K562 (cell line): ENCODE measurements around the gene KXD1. TPM values are rescaled to one million over a fixed set of nuclear protein-coding genes. Genes with fewer than 3 reads are reported as not detected.
A peak's percentile ranks its signal among the peaks of the same experiment; 100 is the strongest.

Experiments
- ADNP ChIP-seq: fragments of 200-800 bp; sonication (Bioruptor generic); IDR thresholded peaks from 2 replicates; pipeline ENCODE4 v1.6.1; 2016; ENCODE audit warnings: missing genetic modification characterization, missing compliant biosample characterization
- BRF1 ChIP-seq: IDR thresholded peaks from 3 replicates; pipeline ENCODE4 v1.6.1; 2011; ENCODE audit warnings: borderline replicate concordance, mild to moderate bottlenecking; ENCODE audit not compliant: insufficient read length; ENCODE audit errors: extremely low read depth
- HNRNPL ChIP-seq: fragments of 200-400 bp; formaldehyde crosslinking; IDR thresholded peaks from 2 replicates; pipeline ENCODE4 v1.6.1; 2017; ENCODE audit warnings: low read depth, mild to moderate bottlenecking, low read length
- HNRNPUL1 ChIP-seq: fragments of 200-400 bp; formaldehyde crosslinking; IDR thresholded peaks from 2 replicates; pipeline ENCODE4 v1.6.1; 2017; ENCODE audit warnings: low read length
- MYNN ChIP-seq, 2 experiments: sonication (generic); formaldehyde crosslinking in 1 of 2; IDR thresholded peaks; 2 replicates each; pipeline versions ENCODE4 v1.5.0 to v1.6.1; 2016 to 2020; ENCODE audit warnings: antibody characterized with exemption in 1 of 2, missing genetic modification reagents in 1 of 2
- NCOA6 ChIP-seq: fragments of 450-650 bp; IDR thresholded peaks from 2 replicates; pipeline ENCODE4 v1.6.1; 2017; ENCODE audit warnings: mild to moderate bottlenecking
- NFIC ChIP-seq: fragments of 450-650 bp; IDR thresholded peaks from 2 replicates; pipeline ENCODE4 v1.6.1; 2017; ENCODE audit warnings: mild to moderate bottlenecking, inconsistent platforms
- SMARCC2 ChIP-seq: fragments of 450-650 bp; IDR thresholded peaks from 2 replicates; pipeline ENCODE4 v1.6.1; 2017; ENCODE audit warnings: antibody characterized with exemption, moderate library complexity, mild to moderate bottlenecking, low read depth
- SRF ChIP-seq, 2 experiments: fragments of 250-450, 450-650 bp in 1 of 2; sonication (Bioruptor Pico) in 1 of 2; sonication (generic) in 1 of 2; formaldehyde crosslinking; IDR thresholded peaks; 2 replicates each; pipeline versions ENCODE4 v1.5.0 to v1.5.1; 2020 to 2022; ENCODE audit warnings: mild to moderate bottlenecking in 1 of 2, missing genetic modification reagents in 1 of 2
- TCF7L2 ChIP-seq: fragments of 150-350 bp; IDR thresholded peaks from 2 replicates; pipeline ENCODE4 v1.6.1; 2016; ENCODE audit warnings: low read depth, mild to moderate bottlenecking, low read length, moderate library complexity
- YY1 ChIP-seq, 3 experiments: IDR thresholded peaks; 2 replicates each; pipeline ENCODE4 v1.6.1; 2011; ENCODE audit warnings: low read length in 2 of 3, mild to moderate bottlenecking in 2 of 3, moderate library complexity in 2 of 3, borderline replicate concordance in 1 of 3, control low read depth in 1 of 3, low read depth in 1 of 3; ENCODE audit not compliant: insufficient read depth in 3 of 3, insufficient replicate concordance in 2 of 3, control insufficient read depth in 1 of 3, insufficient read length in 1 of 3; ENCODE audit errors: extremely low read depth in 1 of 3
- ZBTB7A ChIP-seq: IDR thresholded peaks from 2 replicates; pipeline ENCODE4 v1.6.1; 2011; ENCODE audit warnings: low read depth, mild to moderate bottlenecking, low read length, moderate library complexity, borderline replicate concordance; ENCODE audit not compliant: control insufficient read depth
- ZNF134 ChIP-seq: fragments of 250-450 bp; sonication (Bioruptor Pico); conservative IDR thresholded peaks from 2 replicates; pipeline ENCODE4 v1.4.0; 2020
- ZNF3 ChIP-seq: fragments of 250-450 bp; sonication (Bioruptor Pico); IDR thresholded peaks from 2 replicates; pipeline ENCODE4 v1.5.0; 2021; ENCODE audit warnings: mild to moderate bottlenecking, moderate library complexity
- ZNF551 ChIP-seq: fragments of 250-450 bp; sonication (Bioruptor Pico); IDR thresholded peaks from 2 replicates; pipeline ENCODE4 v1.5.0; 2021; ENCODE audit warnings: mild to moderate bottlenecking, moderate library complexity
- ZNF696 ChIP-seq: fragments of 250-450 bp; sonication (Bioruptor Pico); conservative IDR thresholded peaks from 2 replicates; pipeline ENCODE4 v1.4.0; 2020; ENCODE audit warnings: mild to moderate bottlenecking, moderate library complexity
- ZNF766 ChIP-seq: fragments of 200-800 bp; sonication (Bioruptor generic); conservative IDR thresholded peaks from 2 replicates; pipeline ENCODE4 v1.6.1; 2016; ENCODE audit warnings: missing genetic modification characterization, missing compliant biosample characterization
- ZNF780A ChIP-seq: fragments of 250-450 bp; sonication (Bioruptor Pico); IDR thresholded peaks from 2 replicates; pipeline ENCODE4 v1.5.0; 2021; ENCODE audit warnings: mild to moderate bottlenecking
- ZNF830 ChIP-seq: fragments of 250-450 bp; sonication (Bioruptor Pico); IDR thresholded peaks from 2 replicates; pipeline ENCODE4 v1.5.0; 2021; ENCODE audit warnings: mild to moderate bottlenecking
- polyA plus RNA-seq, 8 experiments: library from polyadenylated mRNA; depleted of rRNA in 4 of 8; stranded (reverse) in 5 of 8; unstranded in 3 of 8; fragments of >200 nt; fragmentation: Nextera tagmentation in 2 of 8; fragmentation: Illumina TruSeq in 1 of 8; extraction: Ambion mirVana in 2 of 8; extraction: Trizol in 1 of 8; gene quantifications; 2 replicates each; pipeline versions ENCODE4 v1.2.1 to v1.2.3, GENCODE V29; 2011 to 2014; ENCODE audit warnings: inconsistent platforms in 1 of 8, missing spikeins in 1 of 8
- total RNA-seq, 7 experiments: library from RNA; depleted of rRNA in 6 of 7; stranded (reverse); fragments of >200 nt in 6 of 7; fragmentation: Illumina TruSeq in 2 of 7; extraction: Trizol in 2 of 7; gene quantifications; 2 replicates each; pipeline versions ENCODE4 v1.2.1 to v1.2.3, GENCODE V29; 2011 to 2021; ENCODE audit warnings: low replicate concordance in 1 of 7
- TF ChIP-seq, protein P1 (sequence below): fragments of 250-450 bp; sonication (Bioruptor Pico); IDR thresholded peaks from 2 replicates; pipeline ENCODE4 v1.4.0; 2020
- TF ChIP-seq, protein P2 (sequence below): fragments of 250-450 bp; sonication (Bioruptor Pico); IDR thresholded peaks from 2 replicates; pipeline ENCODE4 v1.8.0; 2022; ENCODE audit warnings: inconsistent platforms, mild to moderate bottlenecking, moderate library complexity, borderline replicate concordance

The KXD1 gene
- total and polyA plus RNA-seq, 9 of the 15 experiments (the other 6 are each of a cell fraction or from before 2014, with no cell fraction given): 21.9 to 210 (median 118) TPM

DNA sequence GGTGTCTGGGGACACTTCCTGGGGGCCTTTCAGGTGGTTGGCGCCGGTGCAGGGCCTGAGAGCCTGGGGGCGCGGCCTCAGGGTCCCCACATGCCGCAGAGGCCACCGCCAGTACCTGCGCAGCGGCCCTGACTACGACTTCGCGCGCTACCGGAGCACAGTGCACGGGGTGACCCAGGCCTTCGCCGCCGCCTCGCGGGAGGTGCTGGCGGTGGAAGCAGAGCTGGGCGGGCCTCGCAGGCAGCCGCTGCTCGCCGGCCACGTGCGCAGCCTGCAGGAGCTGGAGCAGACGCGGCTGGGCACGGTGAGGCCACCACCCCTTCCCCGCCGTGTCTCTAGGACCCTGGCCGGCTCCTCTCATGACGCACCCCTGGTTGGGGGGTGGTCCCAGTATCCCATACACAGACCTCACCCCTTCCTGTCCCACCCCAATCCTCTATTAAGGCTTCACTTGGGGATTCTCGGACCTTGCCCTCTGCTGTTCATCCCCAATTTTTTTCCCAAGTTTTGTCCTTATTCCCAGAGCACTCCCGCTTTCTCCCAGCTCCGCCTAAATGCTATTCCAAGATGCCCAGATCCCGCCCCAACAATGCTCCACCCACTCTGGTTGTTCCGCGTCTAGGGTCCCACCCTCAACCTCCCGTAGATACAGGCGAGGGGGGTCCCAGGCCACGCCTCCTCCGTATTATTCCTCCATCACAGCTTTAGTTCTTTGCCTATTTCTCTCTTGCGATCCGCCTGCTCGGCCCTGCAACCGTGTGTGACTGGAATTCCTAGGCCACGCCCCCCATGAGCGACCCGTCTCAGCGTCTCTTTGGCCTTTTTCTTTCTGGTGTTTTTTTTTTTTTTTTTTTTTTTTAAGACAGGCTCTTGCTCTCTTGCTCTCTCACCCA lies 32.0 kb downstream of the KXD1 start (continued):
- TF ChIP-seq NCOA6 (no peak), ZBTB7A (peak; percentile 16), SMARCC2 (no peak), NFIC (peak; percentile 8), SRF (CRISPR knock-in tag; IDR thresholded peaks at IDR 0.05) (peak in 1 of 2 experiments; percentile 79; a peak in 1 of 4 replicates), ZNF830 (no peak), ZNF551 (CRISPR knock-in tag) (no peak), HNRNPL (no peak), TCF7L2 (no peak), ZNF696 (CRISPR knock-in tag) (no peak), ZNF134 (CRISPR knock-in tag) (no peak), ZNF780A (CRISPR knock-in tag) (no peak), MYNN (IDR thresholded peaks at IDR 0.05) (no peak), MYNN (CRISPR knock-in tag; IDR thresholded peaks at IDR 0.05) (no peak), ZNF3 (CRISPR knock-in tag) (no peak), ZNF766 (no peak), BRF1 (no peak), YY1 (IDR thresholded peaks at IDR 0.05; ENCODE audit: borderline replicate concordance in 1 of 3, control insufficient read depth in 1 of 3, extremely low read depth in 1 of 3, insufficient read depth in 3 of 3, insufficient read length in 1 of 3, insufficient replicate concordance in 2 of 3, low read depth in 1 of 3, low read length in 2 of 3) (peak in 2 of 3 experiments; percentile 60 to 65), ADNP (tag) (no peak), HNRNPUL1 (no peak)
- TF ChIP-seq, protein P1, sequence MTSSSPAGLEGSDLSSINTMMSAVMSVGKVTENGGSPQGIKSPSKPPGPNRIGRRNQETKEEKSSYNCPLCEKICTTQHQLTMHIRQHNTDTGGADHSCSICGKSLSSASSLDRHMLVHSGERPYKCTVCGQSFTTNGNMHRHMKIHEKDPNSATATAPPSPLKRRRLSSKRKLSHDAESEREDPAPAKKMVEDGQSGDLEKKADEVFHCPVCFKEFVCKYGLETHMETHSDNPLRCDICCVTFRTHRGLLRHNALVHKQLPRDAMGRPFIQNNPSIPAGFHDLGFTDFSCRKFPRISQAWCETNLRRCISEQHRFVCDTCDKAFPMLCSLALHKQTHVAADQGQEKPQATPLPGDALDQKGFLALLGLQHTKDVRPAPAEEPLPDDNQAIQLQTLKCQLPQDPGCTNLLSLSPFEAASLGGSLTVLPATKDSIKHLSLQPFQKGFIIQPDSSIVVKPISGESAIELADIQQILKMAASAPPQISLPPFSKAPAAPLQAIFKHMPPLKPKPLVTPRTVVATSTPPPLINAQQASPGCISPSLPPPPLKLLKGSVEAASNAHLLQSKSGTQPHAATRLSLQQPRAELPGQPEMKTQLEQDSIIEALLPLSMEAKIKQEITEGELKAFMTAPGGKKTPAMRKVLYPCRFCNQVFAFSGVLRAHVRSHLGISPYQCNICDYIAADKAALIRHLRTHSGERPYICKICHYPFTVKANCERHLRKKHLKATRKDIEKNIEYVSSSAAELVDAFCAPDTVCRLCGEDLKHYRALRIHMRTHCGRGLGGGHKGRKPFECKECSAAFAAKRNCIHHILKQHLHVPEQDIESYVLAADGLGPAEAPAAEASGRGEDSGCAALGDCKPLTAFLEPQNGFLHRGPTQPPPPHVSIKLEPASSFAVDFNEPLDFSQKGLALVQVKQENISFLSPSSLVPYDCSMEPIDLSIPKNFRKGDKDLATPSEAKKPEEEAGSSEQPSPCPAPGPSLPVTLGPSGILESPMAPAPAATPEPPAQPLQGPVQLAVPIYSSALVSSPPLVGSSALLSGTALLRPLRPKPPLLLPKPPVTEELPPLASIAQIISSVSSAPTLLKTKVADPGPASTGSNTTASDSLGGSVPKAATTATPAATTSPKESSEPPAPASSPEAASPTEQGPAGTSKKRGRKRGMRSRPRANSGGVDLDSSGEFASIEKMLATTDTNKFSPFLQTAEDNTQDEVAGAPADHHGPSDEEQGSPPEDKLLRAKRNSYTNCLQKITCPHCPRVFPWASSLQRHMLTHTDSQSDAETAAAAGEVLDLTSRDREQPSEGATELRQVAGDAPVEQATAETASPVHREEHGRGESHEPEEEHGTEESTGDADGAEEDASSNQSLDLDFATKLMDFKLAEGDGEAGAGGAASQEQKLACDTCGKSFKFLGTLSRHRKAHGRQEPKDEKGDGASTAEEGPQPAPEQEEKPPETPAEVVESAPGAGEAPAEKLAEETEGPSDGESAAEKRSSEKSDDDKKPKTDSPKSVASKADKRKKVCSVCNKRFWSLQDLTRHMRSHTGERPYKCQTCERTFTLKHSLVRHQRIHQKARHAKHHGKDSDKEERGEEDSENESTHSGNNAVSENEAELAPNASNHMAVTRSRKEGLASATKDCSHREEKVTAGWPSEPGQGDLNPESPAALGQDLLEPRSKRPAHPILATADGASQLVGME (CRISPR knock-in tag): no peak
- TF ChIP-seq, protein P2, sequence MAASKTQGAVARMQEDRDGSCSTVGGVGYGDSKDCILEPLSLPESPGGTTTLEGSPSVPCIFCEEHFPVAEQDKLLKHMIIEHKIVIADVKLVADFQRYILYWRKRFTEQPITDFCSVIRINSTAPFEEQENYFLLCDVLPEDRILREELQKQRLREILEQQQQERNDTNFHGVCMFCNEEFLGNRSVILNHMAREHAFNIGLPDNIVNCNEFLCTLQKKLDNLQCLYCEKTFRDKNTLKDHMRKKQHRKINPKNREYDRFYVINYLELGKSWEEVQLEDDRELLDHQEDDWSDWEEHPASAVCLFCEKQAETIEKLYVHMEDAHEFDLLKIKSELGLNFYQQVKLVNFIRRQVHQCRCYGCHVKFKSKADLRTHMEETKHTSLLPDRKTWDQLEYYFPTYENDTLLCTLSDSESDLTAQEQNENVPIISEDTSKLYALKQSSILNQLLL: no peak
